ENCODE measurements around the gene CIP2A. TPM values are rescaled to one million over a fixed set of nuclear protein-coding genes. Genes with fewer than 3 reads are reported as not detected.
A peak's percentile ranks its signal among the peaks of the same experiment; 100 is the strongest.

Gene CIP2A
- total and polyA plus RNA-seq, 8 donors: 0.19 to 1.5 (median 0.99) TPM

DNA sequence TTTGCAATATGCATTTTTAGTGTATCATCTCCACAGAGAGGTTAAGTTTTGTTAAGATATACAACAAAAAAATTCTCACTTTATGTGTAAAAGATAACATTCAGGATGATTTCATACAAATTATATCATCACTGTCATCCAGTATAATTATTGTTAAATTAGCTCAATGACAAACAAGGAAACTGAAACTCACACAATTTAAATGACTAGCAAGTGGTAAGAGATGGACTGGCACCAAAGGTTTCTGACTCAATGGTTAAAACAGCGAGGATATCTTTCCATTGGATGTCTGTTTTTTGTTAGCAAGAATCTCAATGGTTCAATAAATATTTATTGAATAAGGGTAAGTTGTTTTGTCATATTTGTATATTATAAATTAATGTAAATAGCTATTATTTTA is 22.6 kb downstream of the CIP2A start:
- H3K27me3 ChIP-seq: no peaks in the 10 kb centered on the region
- H3K4me3 ChIP-seq: no peak overlapping the region
- no peaks in the 10 kb centered on the region for H3K36me3 ChIP-seq
- H3K4me1 ChIP-seq: no peaks in the 10 kb centered on the region
- DNase-seq: no peak
- H3K27ac ChIP-seq: no peak overlapping the region
- no peak for FAIRE-seq
- WGBS, 2 donors: 97 to 98% methylated on average over 1 of the region's 1 CpG
- ATAC-seq: no peak
- TF ChIP-seq, protein P1, sequence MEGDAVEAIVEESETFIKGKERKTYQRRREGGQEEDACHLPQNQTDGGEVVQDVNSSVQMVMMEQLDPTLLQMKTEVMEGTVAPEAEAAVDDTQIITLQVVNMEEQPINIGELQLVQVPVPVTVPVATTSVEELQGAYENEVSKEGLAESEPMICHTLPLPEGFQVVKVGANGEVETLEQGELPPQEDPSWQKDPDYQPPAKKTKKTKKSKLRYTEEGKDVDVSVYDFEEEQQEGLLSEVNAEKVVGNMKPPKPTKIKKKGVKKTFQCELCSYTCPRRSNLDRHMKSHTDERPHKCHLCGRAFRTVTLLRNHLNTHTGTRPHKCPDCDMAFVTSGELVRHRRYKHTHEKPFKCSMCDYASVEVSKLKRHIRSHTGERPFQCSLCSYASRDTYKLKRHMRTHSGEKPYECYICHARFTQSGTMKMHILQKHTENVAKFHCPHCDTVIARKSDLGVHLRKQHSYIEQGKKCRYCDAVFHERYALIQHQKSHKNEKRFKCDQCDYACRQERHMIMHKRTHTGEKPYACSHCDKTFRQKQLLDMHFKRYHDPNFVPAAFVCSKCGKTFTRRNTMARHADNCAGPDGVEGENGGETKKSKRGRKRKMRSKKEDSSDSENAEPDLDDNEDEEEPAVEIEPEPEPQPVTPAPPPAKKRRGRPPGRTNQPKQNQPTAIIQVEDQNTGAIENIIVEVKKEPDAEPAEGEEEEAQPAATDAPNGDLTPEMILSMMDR (IDR thresholded peaks at IDR 0.05): no peak
- intact Hi-C loops (cut with DNase I): no loop called here
- no peaks in the 10 kb centered on the region for H3K9me3 ChIP-seq

DNA sequence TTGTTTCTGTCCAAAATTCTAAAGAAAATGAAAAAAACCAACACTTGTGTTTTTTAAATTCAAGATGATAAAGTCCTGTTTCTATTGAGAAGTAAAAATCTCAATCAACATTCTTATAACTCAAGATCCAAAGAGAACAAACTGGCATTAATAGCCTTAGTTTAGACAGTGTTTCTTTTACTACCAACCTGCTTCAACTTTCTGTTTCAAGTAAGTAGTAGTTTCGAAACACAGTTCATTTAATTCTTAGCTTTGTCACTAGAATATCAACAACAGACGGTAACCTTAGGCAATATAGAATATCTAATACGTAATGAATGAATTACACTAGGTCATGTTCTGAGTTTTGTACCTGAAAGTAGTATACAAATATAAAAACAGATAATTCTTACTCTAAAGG is 23.7 kb downstream of the CIP2A start:
- Histone ChIP-seq H3K9me3 (no peaks in the 10 kb centered on the region), H3K4me3 (no peak overlapping the region), H3K36me3 (no peaks in the 10 kb centered on the region), H3K27ac (no peak overlapping the region), H3K27me3 (no peaks in the 10 kb centered on the region), H3K4me1 (no peaks in the 10 kb centered on the region)
- no peak for ATAC-seq
- TF ChIP-seq, protein P1 (IDR thresholded peaks at IDR 0.05): no peak
- intact Hi-C loops (cut with DNase I): no loop called here
- FAIRE-seq: no peak
- 90 to 94% methylated on average over 3 of the region's 3 CpGs for WGBS, 2 donors
- no peak for DNase-seq

DNA sequence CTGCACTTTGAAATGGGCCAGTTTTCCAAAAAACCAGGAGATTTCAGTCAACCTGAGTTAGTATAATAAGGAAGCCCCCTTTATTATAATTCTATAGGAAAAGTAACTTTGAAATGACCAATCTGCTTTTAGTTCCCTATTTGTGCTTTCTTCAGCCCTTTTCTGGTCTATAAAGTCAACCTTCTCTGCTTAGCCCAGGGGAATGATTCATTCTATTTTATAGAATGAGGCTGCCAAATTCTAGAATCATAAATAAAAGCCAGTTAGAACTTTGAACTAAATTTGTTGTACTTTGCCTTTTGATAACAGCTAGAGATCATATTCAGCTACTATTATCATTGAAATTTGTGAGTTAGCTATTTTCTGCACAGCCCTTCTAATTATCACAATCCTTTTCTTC is 24.7 kb downstream of the CIP2A start:
- Histone ChIP-seq H3K4me1 (no peaks in the 10 kb centered on the region), H3K36me3 (no peaks in the 10 kb centered on the region), H3K27me3 (no peaks in the 10 kb centered on the region), H3K4me3 (no peak overlapping the region), H3K27ac (no peak overlapping the region), H3K9me3 (no peaks in the 10 kb centered on the region)
- intact Hi-C loops (cut with DNase I): no loop called here
- FAIRE-seq (no peak), ATAC-seq (no peak), DNase-seq (no peak)
- TF ChIP-seq, protein P1 (IDR thresholded peaks at IDR 0.05): no peak

DNA sequence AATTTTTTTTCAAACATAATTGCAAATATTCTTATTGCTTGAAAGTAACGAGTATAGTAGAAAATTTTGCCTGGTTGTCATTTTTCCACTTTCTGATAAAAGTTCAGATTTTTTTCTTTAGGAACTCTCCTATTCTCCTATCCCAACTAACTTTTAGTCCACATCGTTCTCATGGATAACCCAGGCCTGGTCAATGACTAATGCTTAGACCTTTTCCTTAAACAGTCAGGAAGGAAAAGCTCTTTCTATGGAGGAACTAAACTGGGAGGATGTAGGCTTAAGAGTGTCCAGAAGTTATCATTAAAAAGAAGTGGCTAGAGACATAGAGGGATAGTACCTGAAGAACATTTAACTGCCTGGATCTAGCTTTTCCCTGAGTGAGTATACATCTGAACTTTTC is 26.7 kb downstream of the CIP2A start:
- Histone ChIP-seq H3K27me3 (no peaks in the 10 kb centered on the region), H3K4me3 (no peak overlapping the region), H3K36me3 (no peaks in the 10 kb centered on the region), H3K4me1 (no peaks in the 10 kb centered on the region), H3K27ac (no peak overlapping the region), H3K9me3 (no peaks in the 10 kb centered on the region)
- 93 to 99% methylated on average over 2 of the region's 2 CpGs for WGBS, 2 donors
- ATAC-seq: no peak
- TF ChIP-seq, protein P1 (IDR thresholded peaks at IDR 0.05): no peak
- FAIRE-seq: no peak
- no peak for DNase-seq
- intact Hi-C loops (cut with DNase I): no loop called here

DNA sequence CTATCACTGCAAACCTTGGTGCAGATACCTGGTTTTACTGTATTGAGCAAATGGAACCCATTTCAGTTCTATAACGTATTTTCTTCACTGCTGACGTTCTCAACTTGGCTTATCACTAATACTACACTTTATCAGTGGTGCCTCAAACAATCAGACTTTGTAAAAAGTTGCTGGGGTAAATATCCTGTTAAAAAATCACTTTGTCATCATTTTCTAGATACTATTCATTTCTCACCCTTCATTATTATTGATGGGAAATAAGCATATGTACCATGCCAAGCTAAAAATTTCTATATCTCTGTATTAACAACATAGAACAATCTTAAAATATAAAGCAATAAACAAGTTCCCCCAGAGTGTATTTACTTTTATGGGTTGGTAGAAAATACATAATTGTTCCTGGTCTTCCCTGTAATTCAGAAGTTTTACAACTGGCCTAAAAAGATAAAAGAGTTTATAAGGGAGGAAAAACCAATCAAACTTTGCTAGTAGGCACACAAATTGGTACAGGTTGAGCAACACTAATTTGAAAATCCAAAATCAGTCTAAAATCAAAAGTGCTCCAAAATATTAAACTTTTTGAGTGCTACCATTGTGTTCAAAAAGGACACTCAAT is 33.2 kb downstream of the CIP2A start:
- Histone ChIP-seq H3K36me3 (no peaks in the 10 kb centered on the region), H3K27me3 (no peaks in the 10 kb centered on the region), H3K9me3 (no peaks in the 10 kb centered on the region), H3K27ac (peak overlapping the region in 2 of 4 donors; percentile 61 to 72), H3K4me3 (no peak overlapping the region), H3K4me1 (peaks cover 0 to 20% (median 16%) of the 10 kb centered on the region in 3 donors)
- peak in 1 of 4 donors; percentile 38 for ATAC-seq
- intact Hi-C loops (cut with DNase I): no loop called here
- no peak for FAIRE-seq
- no peak for DNase-seq
- WGBS, 2 donors: 9 to 21% methylated on average over 2 of the region's 2 CpGs
- TF ChIP-seq, protein P1 (IDR thresholded peaks at IDR 0.05): no peak

Measured in pancreas (tissue), 10 donors.